ENCODE data around the gene SUMF1. TPM values are rescaled to one million over a fixed set of nuclear protein-coding genes. Genes with fewer than 3 reads are reported as not detected.

Gene SUMF1
- total RNA-seq, 1 donor from 2014 or later: 44.5 TPM

GRCh38 chr3:4504340-4505261 lies 37.5 kb upstream of the SUMF1 start:
- DNase-seq (ENCODE audit: low read depth): no peak
- H3K4me3 ChIP-seq (ENCODE audit: low read depth, low read length): no peak overlapping the region
- TF ChIP-seq CTCF (conservative IDR thresholded peaks at IDR 0.05; ENCODE audit: low read depth, low read length): no peak

GRCh38 chr3:4503050-4503449 lies 36.0 kb upstream of the SUMF1 start:
- TF ChIP-seq CTCF (conservative IDR thresholded peaks at IDR 0.05; ENCODE audit: low read depth, low read length): no peak
- DNase-seq (ENCODE audit: low read depth): no peak
- H3K4me3 ChIP-seq (ENCODE audit: low read depth, low read length): no peak overlapping the region

GRCh38 chr3:4501927-4502326 lies 34.9 kb upstream of the SUMF1 start:
- H3K4me3 ChIP-seq (ENCODE audit: low read depth, low read length): no peak overlapping the region
- no peak for TF ChIP-seq CTCF (conservative IDR thresholded peaks at IDR 0.05; ENCODE audit: low read depth, low read length)
- DNase-seq (ENCODE audit: low read depth): no peak

GRCh38 chr3:4501437-4501836 lies 34.4 kb upstream of the SUMF1 start:
- TF ChIP-seq CTCF (conservative IDR thresholded peaks at IDR 0.05; ENCODE audit: low read depth, low read length): no peak
- DNase-seq (ENCODE audit: low read depth): no peak
- H3K4me3 ChIP-seq (ENCODE audit: low read depth, low read length): no peak overlapping the region

- no peak for DNase-seq (ENCODE audit: low read depth)
- TF ChIP-seq CTCF (conservative IDR thresholded peaks at IDR 0.05; ENCODE audit: low read depth, low read length): no peak
- no peak overlapping the region for H3K4me3 ChIP-seq (ENCODE audit: low read depth, low read length)
Observed at GRCh38 chr3:4498446-4498845, 31.4 kb upstream of the SUMF1 start.

GRCh38 chr3:4497843-4498324 lies 30.8 kb upstream of the SUMF1 start:
- TF ChIP-seq CTCF (conservative IDR thresholded peaks at IDR 0.05; ENCODE audit: low read depth, low read length): no peak
- no peak for DNase-seq (ENCODE audit: low read depth)

More at GRCh38 chr3:4497843-4498324, 30.8 kb upstream of the SUMF1 start:
- no peak overlapping the region for H3K4me3 ChIP-seq (ENCODE audit: low read depth, low read length)

All from epithelial cell of proximal tubule (primary cell).